Neutrophil (primary cell): ENCODE data around the gene PTCD2.

Experiments used
- H3K27ac ChIP-seq: fragments of 200-600 bp; sonication (generic); 2 replicates; pipeline ENCODE4 v1.5.1; 2016; ENCODE audit warnings: mild to moderate bottlenecking, moderate library complexity
- H3K27me3 ChIP-seq: fragments of 200-600 bp; sonication (generic); 2 replicates; pipeline ENCODE4 v1.6.0; 2016; ENCODE audit warnings: mild to moderate bottlenecking
- H3K36me3 ChIP-seq: fragments of 200-600 bp; sonication (generic); 2 replicates; pipeline ENCODE4 v1.5.1; 2017
- H3K4me1 ChIP-seq, 2 experiments: fragments of 200-600 bp in 1 of 2; sonication (generic) in 1 of 2; 1 replicate in 1 of 2; 2 replicates in 1 of 2; pipeline versions ENCODE4 v1.5.1 to v1.6.1; 2013 to 2016; ENCODE audit warnings: low read depth in 1 of 2, low read length in 1 of 2, mild to moderate bottlenecking in 1 of 2, moderate library complexity in 1 of 2; ENCODE audit not compliant: control insufficient read depth in 1 of 2, insufficient read depth in 1 of 2
- H3K4me3 ChIP-seq, 2 experiments: fragments of 200-600 bp in 1 of 2; sonication (generic) in 1 of 2; 1 replicate in 1 of 2; 2 replicates in 1 of 2; pipeline ENCODE4 v1.5.1; 2013 to 2016; ENCODE audit warnings: low read depth in 1 of 2, low read length in 1 of 2, mild to moderate bottlenecking in 1 of 2, moderate library complexity in 1 of 2
- H3K9me3 ChIP-seq: fragments of 200-600 bp; sonication (generic); 2 replicates; pipeline ENCODE4 v1.5.1; 2016
- CTCF ChIP-seq: fragments of 200-600 bp; sonication (generic); IDR thresholded peaks from 2 replicates; pipeline ENCODE4 v1.5.1; 2016; ENCODE audit warnings: antibody characterized with exemption

Gene PTCD2

GRCh38 chr5:72410688-72411295, 90.6 kb downstream of the PTCD2 start:
- no peaks in the 10 kb centered on the region for H3K27me3 ChIP-seq
- H3K27ac ChIP-seq, result no peak overlapping the region
- H3K4me1 ChIP-seq, result peaks cover 0 to 5% of the 10 kb centered on the region in 2 experiments
- H3K9me3 ChIP-seq, result no peaks in the 10 kb centered on the region
- no peaks in the 10 kb centered on the region for H3K36me3 ChIP-seq
- TF ChIP-seq CTCF, result no peak
- H3K4me3 ChIP-seq, result no peak overlapping the region

GRCh38 chr5:72412283-72413055, 92.3 kb downstream of the PTCD2 start:
- H3K36me3 ChIP-seq, result no peaks in the 10 kb centered on the region
- TF ChIP-seq CTCF, result no peak
- no peaks in the 10 kb centered on the region for H3K9me3 ChIP-seq
- peaks cover 0 to 10% of the 10 kb centered on the region in 2 experiments for H3K4me1 ChIP-seq
- no peak overlapping the region for H3K4me3 ChIP-seq
- no peak overlapping the region for H3K27ac ChIP-seq
- H3K27me3 ChIP-seq, result no peaks in the 10 kb centered on the region

- peaks cover 0 to 10% of the 10 kb centered on the region in 2 experiments for H3K4me1 ChIP-seq
These were observed 95.6 kb downstream of the PTCD2 start for GRCh38 chr5:72415616-72416325.

GRCh38 chr5:72417333-72418062, 97.3 kb downstream of the PTCD2 start:
- TF ChIP-seq CTCF, result no peak
- H3K4me3 ChIP-seq, result no peak overlapping the region
- no peaks in the 10 kb centered on the region for H3K36me3 ChIP-seq
- H3K27ac ChIP-seq, result no peak overlapping the region
- H3K27me3 ChIP-seq, result no peaks in the 10 kb centered on the region
- H3K4me1 ChIP-seq, result peaks cover 0 to 10% of the 10 kb centered on the region in 2 experiments
- H3K9me3 ChIP-seq, result no peaks in the 10 kb centered on the region

More at GRCh38 chr5:72415616-72416325, 95.6 kb downstream of the PTCD2 start:
- no peaks in the 10 kb centered on the region for H3K36me3 ChIP-seq
- no peak for TF ChIP-seq CTCF
- H3K27ac ChIP-seq, result no peak overlapping the region
- H3K4me3 ChIP-seq, result no peak overlapping the region
- H3K9me3 ChIP-seq, result no peaks in the 10 kb centered on the region
- H3K27me3 ChIP-seq, result no peaks in the 10 kb centered on the region
